Measurements from ENCODE around the gene MOSMO.

GRCh38 chr16:22031483-22032083 lies 23.7 kb downstream of the MOSMO start:
- no peak for TF ChIP-seq EZH2 (IDR thresholded peaks at IDR 0.05; ENCODE audit: insufficient read depth, poor library complexity, severe bottlenecking)
- TF ChIP-seq EZH2phosphoT487 (IDR thresholded peaks at IDR 0.05; ENCODE audit: insufficient read depth, low read depth): no peak
